Measurements from ENCODE around the gene CUL9. TPM values are rescaled to one million over a fixed set of nuclear protein-coding genes. Genes with fewer than 3 reads are reported as not detected.

CUL9 gene
- total and polyA plus RNA-seq, 4 donors = 20.8 to 68.5 (median 42.7) TPM

GRCh38 chr6:43264599-43265145, 82.7 kb downstream of the CUL9 start:
- Histone ChIP-seq H3K27me3 (ENCODE audit: control insufficient read depth, insufficient read depth, low read length) (no peaks in the 10 kb centered on the region), H3K9me3 (ENCODE audit: control insufficient read depth, insufficient read depth, low read length) (no peaks in the 10 kb centered on the region), H3K27ac (ENCODE audit: low read depth, low read length) (no peak overlapping the region), H3K4me1 (ENCODE audit: control insufficient read depth, insufficient read depth, low read length) (peaks cover 20% of the 10 kb centered on the region), H3K36me3 (ENCODE audit: control insufficient read depth, insufficient read depth, low read length) (peaks cover 76% of the 10 kb centered on the region), H3K4me3 (ENCODE audit: low read depth, low read length) (no peak overlapping the region)
- no peak for DNase-seq (ENCODE audit: low read depth in 4 of 6, low spot score in 6 of 6)
- 95% methylated on average over 5 of the region's 5 CpGs for WGBS (ENCODE audit: insufficient coverage)

- Histone ChIP-seq H3K4me1 (ENCODE audit: control insufficient read depth, insufficient read depth, low read length) (peaks cover 29% of the 10 kb centered on the region), H3K9me3 (ENCODE audit: control insufficient read depth, insufficient read depth, low read length) (no peaks in the 10 kb centered on the region), H3K27me3 (ENCODE audit: control insufficient read depth, insufficient read depth, low read length) (no peaks in the 10 kb centered on the region), H3K4me3 (ENCODE audit: low read depth, low read length) (no peak overlapping the region), H3K36me3 (ENCODE audit: control insufficient read depth, insufficient read depth, low read length) (peaks cover 76% of the 10 kb centered on the region), H3K27ac (ENCODE audit: low read depth, low read length) (no peak overlapping the region)
- DNase-seq (ENCODE audit: low read depth in 4 of 6, low spot score in 6 of 6) = no peak
- 92% methylated on average over 4 of the region's 6 CpGs for WGBS (ENCODE audit: insufficient coverage)
Observed at GRCh38 chr6:43265564-43265963, 83.6 kb downstream of the CUL9 start.

DNA sequence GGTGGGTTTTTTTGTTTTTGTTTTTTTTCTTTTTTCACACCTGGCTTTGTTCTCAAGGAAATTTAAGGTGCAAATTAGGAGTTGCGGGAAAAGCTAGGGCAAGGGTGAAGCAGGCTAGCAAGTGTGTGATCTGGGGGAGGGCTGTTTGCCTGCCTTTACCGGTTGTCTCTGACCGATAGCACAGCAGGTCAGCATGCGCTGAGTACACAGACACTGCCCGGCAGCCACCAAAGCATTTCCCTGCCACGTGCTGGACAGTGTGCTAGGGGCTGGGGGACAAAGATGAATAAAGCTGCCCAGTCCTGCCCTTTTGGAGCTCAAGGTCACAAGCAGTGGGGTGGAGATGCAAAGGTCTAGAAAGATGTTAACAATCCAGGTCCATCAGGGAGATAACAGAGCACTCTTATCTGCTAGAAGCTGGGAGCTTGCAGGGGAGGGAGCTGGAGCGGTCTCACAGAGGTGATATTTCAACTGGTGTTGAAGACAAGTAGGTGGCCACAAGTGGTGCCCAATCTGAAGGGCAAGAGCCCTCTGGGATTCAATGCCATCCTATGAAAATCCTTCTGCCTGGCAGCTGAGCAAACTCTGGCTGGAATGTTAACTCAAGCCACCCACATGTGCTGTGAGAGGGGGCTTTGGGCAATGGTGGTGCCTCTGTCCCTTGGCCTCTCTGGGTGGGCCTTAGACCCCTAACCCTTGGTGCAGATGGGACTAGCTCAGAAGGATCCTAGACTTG, 85.8 kb downstream of the CUL9 start:
- Histone ChIP-seq H3K4me3 (ENCODE audit: low read depth, low read length) (no peak overlapping the region), H3K4me1 (ENCODE audit: control insufficient read depth, insufficient read depth, low read length) (peaks cover 32% of the 10 kb centered on the region), H3K27ac (ENCODE audit: low read depth, low read length) (no peak overlapping the region), H3K36me3 (ENCODE audit: control insufficient read depth, insufficient read depth, low read length) (peaks cover 64% of the 10 kb centered on the region), H3K9me3 (ENCODE audit: control insufficient read depth, insufficient read depth, low read length) (no peaks in the 10 kb centered on the region), H3K27me3 (ENCODE audit: control insufficient read depth, insufficient read depth, low read length) (no peaks in the 10 kb centered on the region)
- 49% methylated on average over 7 of the region's 7 CpGs for WGBS (ENCODE audit: insufficient coverage)
- no peak for DNase-seq (ENCODE audit: low read depth in 4 of 6, low spot score in 6 of 6)

GRCh38 chr6:43268355-43268700, 86.3 kb downstream of the CUL9 start:
- no peaks in the 10 kb centered on the region for H3K27me3 ChIP-seq (ENCODE audit: control insufficient read depth, insufficient read depth, low read length)
- peaks cover 32% of the 10 kb centered on the region for H3K4me1 ChIP-seq (ENCODE audit: control insufficient read depth, insufficient read depth, low read length)
- peaks cover 58% of the 10 kb centered on the region for H3K36me3 ChIP-seq (ENCODE audit: control insufficient read depth, insufficient read depth, low read length)
- peak in 3 of 6 donors; percentile 40 to 67 (median 54) for DNase-seq (ENCODE audit: low read depth in 4 of 6, low spot score in 6 of 6)
- 42% methylated on average over 1 of the region's 3 CpGs for WGBS (ENCODE audit: insufficient coverage)
- no peak overlapping the region for H3K4me3 ChIP-seq (ENCODE audit: low read depth, low read length)
- H3K27ac ChIP-seq (ENCODE audit: low read depth, low read length) = no peak overlapping the region
- no peaks in the 10 kb centered on the region for H3K9me3 ChIP-seq (ENCODE audit: control insufficient read depth, insufficient read depth, low read length)

GRCh38 chr6:43268782-43269272, 86.8 kb downstream of the CUL9 start:
- DNase-seq (ENCODE audit: low read depth in 4 of 6, low spot score in 6 of 6) = no peak

GRCh38 chr6:43269273-43270007, 87.4 kb downstream of the CUL9 start:
- H3K4me1 ChIP-seq (ENCODE audit: control insufficient read depth, insufficient read depth, low read length) = peaks cover 32% of the 10 kb centered on the region
- no peak overlapping the region for H3K27ac ChIP-seq (ENCODE audit: low read depth, low read length)
- peaks cover 50% of the 10 kb centered on the region for H3K36me3 ChIP-seq (ENCODE audit: control insufficient read depth, insufficient read depth, low read length)
- peaks cover 5% of the 10 kb centered on the region for H3K27me3 ChIP-seq (ENCODE audit: control insufficient read depth, insufficient read depth, low read length)
- DNase-seq (ENCODE audit: low read depth in 4 of 6, low spot score in 6 of 6) = no peak
- no peaks in the 10 kb centered on the region for H3K9me3 ChIP-seq (ENCODE audit: control insufficient read depth, insufficient read depth, low read length)
- no peak overlapping the region for H3K4me3 ChIP-seq (ENCODE audit: low read depth, low read length)
- 12% methylated on average over 39 of the region's 44 CpGs for WGBS (ENCODE audit: insufficient coverage)

More at GRCh38 chr6:43268782-43269272, 86.8 kb downstream of the CUL9 start:
- H3K9me3 ChIP-seq (ENCODE audit: control insufficient read depth, insufficient read depth, low read length) = no peaks in the 10 kb centered on the region
- H3K27me3 ChIP-seq (ENCODE audit: control insufficient read depth, insufficient read depth, low read length) = no peaks in the 10 kb centered on the region
- 92% methylated on average over 5 of the region's 10 CpGs for WGBS (ENCODE audit: insufficient coverage)
- H3K4me3 ChIP-seq (ENCODE audit: low read depth, low read length) = no peak overlapping the region
- H3K4me1 ChIP-seq (ENCODE audit: control insufficient read depth, insufficient read depth, low read length) = peaks cover 32% of the 10 kb centered on the region
- peaks cover 53% of the 10 kb centered on the region for H3K36me3 ChIP-seq (ENCODE audit: control insufficient read depth, insufficient read depth, low read length)
- H3K27ac ChIP-seq (ENCODE audit: low read depth, low read length) = no peak overlapping the region

GRCh38 chr6:43271103-43271815, 89.3 kb downstream of the CUL9 start:
- WGBS (ENCODE audit: insufficient coverage) = 81% methylated on average over 6 of the region's 8 CpGs
- H3K27me3 ChIP-seq (ENCODE audit: control insufficient read depth, insufficient read depth, low read length) = peaks cover 12% of the 10 kb centered on the region
- H3K4me3 ChIP-seq (ENCODE audit: low read depth, low read length) = no peak overlapping the region

GRCh38 chr6:43271944-43272343, 89.9 kb downstream of the CUL9 start:
- peaks cover 54% of the 10 kb centered on the region for H3K4me1 ChIP-seq (ENCODE audit: control insufficient read depth, insufficient read depth, low read length)
- no peaks in the 10 kb centered on the region for H3K9me3 ChIP-seq (ENCODE audit: control insufficient read depth, insufficient read depth, low read length)
- no peak overlapping the region for H3K27ac ChIP-seq (ENCODE audit: low read depth, low read length)
- no peak for DNase-seq (ENCODE audit: low read depth in 4 of 6, low spot score in 6 of 6)
- peaks cover 32% of the 10 kb centered on the region for H3K36me3 ChIP-seq (ENCODE audit: control insufficient read depth, insufficient read depth, low read length)
- H3K27me3 ChIP-seq (ENCODE audit: control insufficient read depth, insufficient read depth, low read length) = peaks cover 12% of the 10 kb centered on the region
- H3K4me3 ChIP-seq (ENCODE audit: low read depth, low read length) = no peak overlapping the region

More at GRCh38 chr6:43271103-43271815, 89.3 kb downstream of the CUL9 start:
- H3K9me3 ChIP-seq (ENCODE audit: control insufficient read depth, insufficient read depth, low read length) = no peaks in the 10 kb centered on the region
- H3K36me3 ChIP-seq (ENCODE audit: control insufficient read depth, insufficient read depth, low read length) = peaks cover 35% of the 10 kb centered on the region
- H3K4me1 ChIP-seq (ENCODE audit: control insufficient read depth, insufficient read depth, low read length) = peaks cover 49% of the 10 kb centered on the region
- DNase-seq (ENCODE audit: low read depth in 4 of 6, low spot score in 6 of 6) = no peak
- H3K27ac ChIP-seq (ENCODE audit: low read depth, low read length) = no peak overlapping the region

DNA sequence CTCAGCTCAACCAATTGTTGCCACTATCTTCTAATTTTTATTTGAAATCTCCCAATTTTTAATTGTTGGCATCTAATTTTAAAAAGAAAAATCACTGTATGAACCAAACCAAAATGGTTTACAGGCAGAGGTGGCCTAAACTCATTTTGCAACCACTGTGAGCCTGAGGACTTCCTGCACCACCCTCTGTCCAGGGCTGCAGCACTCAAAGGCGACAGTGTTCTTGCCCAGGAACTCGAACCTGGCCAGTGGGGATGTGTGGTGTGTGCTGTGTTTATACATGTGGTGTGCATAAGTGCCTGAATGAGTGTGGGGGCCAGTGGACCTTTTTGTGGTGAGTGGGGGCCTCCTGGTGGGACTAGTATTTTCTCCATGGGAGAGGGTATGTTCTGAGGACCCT, 91.7 kb downstream of the CUL9 start:
- Histone ChIP-seq H3K4me3 (ENCODE audit: low read depth, low read length) (no peak overlapping the region), H3K4me1 (ENCODE audit: control insufficient read depth, insufficient read depth, low read length) (peaks cover 42% of the 10 kb centered on the region), H3K27me3 (ENCODE audit: control insufficient read depth, insufficient read depth, low read length) (peaks cover 12% of the 10 kb centered on the region), H3K36me3 (ENCODE audit: control insufficient read depth, insufficient read depth, low read length) (peaks cover 32% of the 10 kb centered on the region), H3K9me3 (ENCODE audit: control insufficient read depth, insufficient read depth, low read length) (no peaks in the 10 kb centered on the region), H3K27ac (ENCODE audit: low read depth, low read length) (no peak overlapping the region)
- DNase-seq (ENCODE audit: low read depth in 4 of 6, low spot score in 6 of 6) = no peak
- 46% methylated on average over 2 of the region's 2 CpGs for WGBS (ENCODE audit: insufficient coverage)
